GM23248 (cell line): ENCODE results near the gene RYR3.

ENCODE experiments used
- EZH2 ChIP-seq: fragments of 200-600 bp; sonication (generic); IDR thresholded peaks from 2 replicates; pipeline ENCODE4 v1.6.1; 2018; ENCODE audit warnings: antibody characterized with exemption, mild to moderate bottlenecking; ENCODE audit not compliant: insufficient read depth, poor library complexity, severe bottlenecking
- EZH2phosphoT487 ChIP-seq: fragments of 200-600 bp; sonication (generic); IDR thresholded peaks from 2 replicates; pipeline ENCODE4 v1.6.1; 2018; ENCODE audit warnings: antibody characterized with exemption, moderate library complexity, mild to moderate bottlenecking, low read depth; ENCODE audit not compliant: insufficient read depth

DNA sequence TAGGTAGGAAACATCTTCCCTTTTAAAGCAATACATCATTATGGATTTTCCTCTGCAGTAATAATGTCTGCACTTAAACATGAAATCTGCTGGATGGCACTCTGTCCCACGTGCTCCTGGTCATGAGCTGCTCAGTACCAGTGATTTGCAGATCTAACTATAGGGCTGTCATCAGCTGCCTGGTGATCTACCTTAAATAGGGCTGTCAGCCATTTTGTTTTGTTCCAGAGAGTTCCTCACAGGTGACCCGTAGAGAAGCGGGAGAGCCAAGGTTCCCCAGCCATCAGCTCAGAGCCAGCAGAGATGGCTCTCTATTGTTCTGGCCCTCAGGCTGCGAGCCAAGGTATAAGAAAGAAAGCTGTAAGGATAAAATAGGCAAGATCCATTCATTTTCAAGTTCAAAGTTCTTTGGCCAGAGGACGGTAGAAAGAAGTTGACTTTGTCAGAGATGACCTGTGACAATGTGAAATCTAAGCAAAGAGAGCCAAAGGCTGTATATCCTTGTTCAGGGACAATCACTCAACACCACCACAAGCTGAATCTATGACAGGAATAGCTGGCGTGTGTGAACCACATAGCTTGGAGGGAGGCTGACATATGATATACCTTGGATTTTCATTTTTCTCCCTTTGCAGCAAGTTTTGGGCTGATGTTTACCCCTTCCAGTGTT lies 156.5 kb downstream of the RYR3 start:
- TF ChIP-seq EZH2 (no peak), EZH2phosphoT487 (no peak)
